K562 (cell line): ENCODE measurements around the gene IMMP2L. TPM values are rescaled to one million over a fixed set of nuclear protein-coding genes. Genes with fewer than 3 reads are reported as not detected.
A peak's percentile ranks its signal among the peaks of the same experiment; 100 is the strongest.

ENCODE experiments used
- CBFA2T3 ChIP-seq: fragments of 450-650 bp; IDR thresholded peaks from 2 replicates; pipeline ENCODE4 v1.6.1; 2017
- CREM ChIP-seq: IDR thresholded peaks from 2 replicates; pipeline ENCODE4 v1.6.1; 2014; ENCODE audit warnings: antibody characterized with exemption, low read depth
- DPF2 ChIP-seq: fragments of 450-650 bp; IDR thresholded peaks from 2 replicates; pipeline ENCODE4 v1.6.1; 2016
- EP400 ChIP-seq: fragments of 450-650 bp; IDR thresholded peaks from 2 replicates; pipeline ENCODE4 v1.6.1; 2017; ENCODE audit warnings: antibody characterized with exemption, mild to moderate bottlenecking, moderate library complexity
- GATA2 ChIP-seq: sonication (generic); formaldehyde crosslinking; IDR thresholded peaks from 2 replicates; pipeline ENCODE4 v1.4.0; 2020; ENCODE audit warnings: mild to moderate bottlenecking, missing genetic modification reagents
- GATAD2A ChIP-seq: fragments of 450-650 bp; IDR thresholded peaks from 2 replicates; pipeline ENCODE4 v1.6.1; 2017
- HMG20A ChIP-seq: fragments of 450-650 bp; formaldehyde crosslinking; conservative IDR thresholded peaks from 2 replicates; pipeline ENCODE4 v1.4.0; 2020; ENCODE audit warnings: mild to moderate bottlenecking, mixed read lengths
- HMGN3 ChIP-seq: IDR thresholded peaks from 2 replicates; pipeline ENCODE4 v1.6.1; 2011; ENCODE audit warnings: borderline replicate concordance, low read depth, mild to moderate bottlenecking, mixed read lengths, low read length; ENCODE audit not compliant: insufficient read length; ENCODE audit errors: extremely low read depth
- KLF10 ChIP-seq: fragments of 250-450 bp; sonication (Bioruptor Pico); IDR thresholded peaks from 2 replicates; pipeline ENCODE4 v1.6.1; 2021; ENCODE audit warnings: matching md5 sums
- L3MBTL2 ChIP-seq: fragments of 450-650 bp; IDR thresholded peaks from 2 replicates; pipeline ENCODE4 v1.6.1; 2016; ENCODE audit warnings: mild to moderate bottlenecking, moderate library complexity
- MCM7 ChIP-seq, 2 experiments: fragments of 450-650 bp; IDR thresholded peaks; 2 replicates each; pipeline ENCODE4 v1.6.1; 2016 to 2018
- MEIS2 ChIP-seq: fragments of 450-650 bp; IDR thresholded peaks from 2 replicates; pipeline ENCODE4 v1.6.1; 2014; ENCODE audit warnings: mild to moderate bottlenecking; ENCODE audit not compliant: partially characterized antibody
- MYBL2 ChIP-seq, 2 experiments: fragments of 450-650 bp in 1 of 2; sonication (generic) in 1 of 2; formaldehyde crosslinking in 1 of 2; IDR thresholded peaks; 2 replicates each; pipeline versions ENCODE4 v1.6.1 to v1.8.1; 2017 to 2022; ENCODE audit warnings: borderline replicate concordance in 1 of 2, inconsistent platforms in 1 of 2, low read depth in 1 of 2, mild to moderate bottlenecking in 1 of 2, missing genetic modification reagents in 1 of 2, moderate library complexity in 1 of 2
- NCOR1 ChIP-seq: fragments of 450-650 bp; IDR thresholded peaks from 2 replicates; pipeline ENCODE4 v1.6.1; 2016; ENCODE audit warnings: mild to moderate bottlenecking, moderate library complexity
- PURB ChIP-seq: sonication (generic); formaldehyde crosslinking; IDR thresholded peaks from 2 replicates; pipeline ENCODE4 v1.9.0; 2021; ENCODE audit warnings: low read depth, mild to moderate bottlenecking, missing genetic modification reagents
- SMARCC2 ChIP-seq: fragments of 450-650 bp; IDR thresholded peaks from 2 replicates; pipeline ENCODE4 v1.6.1; 2017; ENCODE audit warnings: antibody characterized with exemption, moderate library complexity, mild to moderate bottlenecking, low read depth
- THRAP3 ChIP-seq: fragments of 450-650 bp; IDR thresholded peaks from 2 replicates; pipeline ENCODE4 v1.6.1; 2016; ENCODE audit warnings: mild to moderate bottlenecking, inconsistent platforms, borderline replicate concordance
- ZBTB26 ChIP-seq: fragments of 450-650 bp; formaldehyde crosslinking; IDR thresholded peaks from 2 replicates; pipeline ENCODE4 v1.4.0; 2022; ENCODE audit warnings: missing genetic modification characterization
- ZFX ChIP-seq: sonication (generic); formaldehyde crosslinking; IDR thresholded peaks from 2 replicates; pipeline ENCODE4 v1.8.0; 2022; ENCODE audit warnings: mild to moderate bottlenecking, missing genetic modification reagents, moderate library complexity
- ZNF174 ChIP-seq: fragments of 250-450 bp; sonication (Bioruptor Pico); IDR thresholded peaks from 2 replicates; pipeline ENCODE4 v1.4.0; 2020; ENCODE audit warnings: mild to moderate bottlenecking
- ZNF239 ChIP-seq: fragments of 250-450 bp; sonication (Bioruptor Pico); IDR thresholded peaks from 2 replicates; pipeline ENCODE4 v1.4.0; 2020; ENCODE audit warnings: mild to moderate bottlenecking
- ZNF311 ChIP-seq: fragments of 250-450 bp; sonication (Bioruptor Pico); IDR thresholded peaks from 2 replicates; pipeline ENCODE4 v1.4.0; 2020; ENCODE audit warnings: mild to moderate bottlenecking, moderate library complexity
- ZNF316 ChIP-seq: fragments of 450-650 bp; IDR thresholded peaks from 2 replicates; pipeline ENCODE4 v1.6.1; 2016
- ZNF609 ChIP-seq: sonication (generic); formaldehyde crosslinking; IDR thresholded peaks from 2 replicates; pipeline ENCODE4 v1.8.1; 2023; ENCODE audit warnings: missing genetic modification reagents, mild to moderate bottlenecking, borderline replicate concordance
- ZNF668 ChIP-seq: fragments of 250-450 bp; sonication (Bioruptor Pico); IDR thresholded peaks from 2 replicates; pipeline ENCODE4 v1.8.0; 2022; ENCODE audit warnings: mild to moderate bottlenecking, inconsistent platforms
- ZNF699 ChIP-seq: fragments of 250-450 bp; sonication (Bioruptor Pico); IDR thresholded peaks from 2 replicates; pipeline ENCODE4 v1.8.0; 2021; ENCODE audit warnings: mild to moderate bottlenecking, moderate library complexity; ENCODE audit not compliant: insufficient replicate concordance
- polyA plus RNA-seq, 8 experiments: library from polyadenylated mRNA; depleted of rRNA in 4 of 8; stranded (reverse) in 5 of 8; unstranded in 3 of 8; fragments of >200 nt; fragmentation: Nextera tagmentation in 2 of 8; fragmentation: Illumina TruSeq in 1 of 8; extraction: Ambion mirVana in 2 of 8; extraction: Trizol in 1 of 8; gene quantifications; 2 replicates each; pipeline versions ENCODE4 v1.2.1 to v1.2.3, GENCODE V29; 2011 to 2014; ENCODE audit warnings: inconsistent platforms in 1 of 8, missing spikeins in 1 of 8
- total RNA-seq, 7 experiments: library from RNA; depleted of rRNA in 6 of 7; stranded (reverse); fragments of >200 nt in 6 of 7; fragmentation: Illumina TruSeq in 2 of 7; extraction: Trizol in 2 of 7; gene quantifications; 2 replicates each; pipeline versions ENCODE4 v1.2.1 to v1.2.3, GENCODE V29; 2011 to 2021; ENCODE audit warnings: low replicate concordance in 1 of 7

The IMMP2L gene
- total and polyA plus RNA-seq, 9 of the 15 experiments (the other 6 are each of a cell fraction or from before 2014, with no cell fraction given) = 29.7 to 116 (median 53.0) TPM

- TF ChIP-seq HMGN3 = peak; percentile 87
- peak; percentile 72; the same call in 1 of the 2 replicates for TF ChIP-seq SMARCC2
- no peak for TF ChIP-seq ZNF239 (CRISPR knock-in tag)
- TF ChIP-seq MCM7 (IDR thresholded peaks at IDR 0.05) = no peak
- no peak for TF ChIP-seq MYBL2 (IDR thresholded peaks at IDR 0.05; ENCODE audit: low read depth)
- no peak for TF ChIP-seq MYBL2 (CRISPR knock-in tag; IDR thresholded peaks at IDR 0.05; ENCODE audit: borderline replicate concordance)
- no peak for TF ChIP-seq NCOR1
- TF ChIP-seq HMG20A = no peak
- TF ChIP-seq ZNF609 (CRISPR knock-in tag) = no peak
- TF ChIP-seq ZNF174 (CRISPR knock-in tag) = peak; percentile 20; the same call in 1 of the 2 replicates
- no peak for TF ChIP-seq ZNF311 (CRISPR knock-in tag)
- no peak for TF ChIP-seq ZNF699 (CRISPR knock-in tag)
- no peak; the same call in 1 of the 2 replicates for TF ChIP-seq DPF2
- no peak for TF ChIP-seq THRAP3
- TF ChIP-seq EP400 = peak; percentile 98
- peak; percentile 99 for TF ChIP-seq ZFX (CRISPR knock-in tag)
- TF ChIP-seq ZNF668 = no peak
- TF ChIP-seq L3MBTL2 = peak; percentile 98
- TF ChIP-seq KLF10 (CRISPR knock-in tag) = no peak
- no peak for TF ChIP-seq CBFA2T3
- no peak for TF ChIP-seq PURB (CRISPR knock-in tag)
- TF ChIP-seq ZNF316 = no peak
- peak; percentile 83 for TF ChIP-seq MEIS2
- TF ChIP-seq CREM = peak; percentile 72
- TF ChIP-seq GATAD2A = peak; percentile 90
- peak; percentile 67; the same call in 1 of the 2 replicates for TF ChIP-seq ZBTB26 (CRISPR knock-in tag)
- TF ChIP-seq GATA2 (CRISPR knock-in tag) = no peak
These were observed at the start of gene IMMP2L (continued) for GRCh38 chr7:111561904-111562732.
